Measurements from ENCODE around the gene RPL36A. TPM values are rescaled to one million over a fixed set of nuclear protein-coding genes. Genes with fewer than 3 reads are reported as not detected.

The RPL36A gene
- polyA plus RNA-seq, 1 of the 3 experiments (the other 2 are of a cell fraction): 3,417 TPM

DNA sequence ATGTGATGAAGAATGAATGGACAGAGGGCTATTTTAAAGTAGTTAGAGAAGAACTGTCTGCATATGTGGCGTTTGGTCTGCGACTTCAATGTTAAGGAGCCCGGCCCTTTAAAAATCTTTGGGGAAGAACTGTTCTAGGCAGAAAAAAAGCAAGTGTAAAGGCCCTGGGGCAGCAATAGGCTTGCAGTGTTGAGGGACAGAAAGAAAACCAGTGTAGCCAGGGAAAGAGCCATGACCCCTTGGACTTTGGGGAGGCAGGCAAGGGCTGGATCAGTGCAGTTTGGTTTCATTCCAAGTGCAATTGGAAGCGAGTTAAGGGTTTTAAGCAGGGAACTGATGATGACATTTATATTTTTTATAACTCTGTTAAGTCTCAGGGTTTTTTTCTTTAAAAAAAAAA lies 9.0 kb downstream of the RPL36A start:
- peaks cover 14 to 20% of the 10 kb centered on the region in 2 experiments for H3K36me3 ChIP-seq (replicated peaks in 1 of 2; ENCODE audit: control insufficient read depth in 1 of 2, insufficient read depth in 2 of 2, low read length in 1 of 2)
- ChIA-PET POLR2A (no interaction called here), CTCF (interaction anchor here (4.1 kb wide), 1 partner anchor 10 kb away, joined by 17 read pairs; the partner anchor contains the start of gene RPL36A)
- H3K27ac ChIP-seq (ENCODE audit: low read depth in 2 of 2, low read length in 1 of 2): no peak overlapping the region
- 94% methylated on average over 4 of the region's 4 CpGs for WGBS (ENCODE audit: low lambda C conversion rate)
- no peak overlapping the region for H3K9ac ChIP-seq
- H3K9me2 ChIP-seq: no peaks in the 10 kb centered on the region
- DNase-seq: no peak
- H3K4me2 ChIP-seq: no peak overlapping the region
- H4K20me1 ChIP-seq (ENCODE audit: insufficient read depth): peaks cover 4% of the 10 kb centered on the region
- H3K4me3 ChIP-seq (ENCODE audit: low read depth in 2 of 2, low read length in 1 of 2): no peak overlapping the region
- H3K27me3 ChIP-seq (ENCODE audit: insufficient read depth): no peaks in the 10 kb centered on the region
- TF ChIP-seq FOXM1 (IDR thresholded peaks at IDR 0.05; ENCODE audit: low read depth) (no peak), ELF1 (IDR thresholded peaks at IDR 0.05) (no peak), RFX5 (IDR thresholded peaks at IDR 0.05; ENCODE audit: low read length) (no peak)
- TF ChIP-seq, protein P1, sequence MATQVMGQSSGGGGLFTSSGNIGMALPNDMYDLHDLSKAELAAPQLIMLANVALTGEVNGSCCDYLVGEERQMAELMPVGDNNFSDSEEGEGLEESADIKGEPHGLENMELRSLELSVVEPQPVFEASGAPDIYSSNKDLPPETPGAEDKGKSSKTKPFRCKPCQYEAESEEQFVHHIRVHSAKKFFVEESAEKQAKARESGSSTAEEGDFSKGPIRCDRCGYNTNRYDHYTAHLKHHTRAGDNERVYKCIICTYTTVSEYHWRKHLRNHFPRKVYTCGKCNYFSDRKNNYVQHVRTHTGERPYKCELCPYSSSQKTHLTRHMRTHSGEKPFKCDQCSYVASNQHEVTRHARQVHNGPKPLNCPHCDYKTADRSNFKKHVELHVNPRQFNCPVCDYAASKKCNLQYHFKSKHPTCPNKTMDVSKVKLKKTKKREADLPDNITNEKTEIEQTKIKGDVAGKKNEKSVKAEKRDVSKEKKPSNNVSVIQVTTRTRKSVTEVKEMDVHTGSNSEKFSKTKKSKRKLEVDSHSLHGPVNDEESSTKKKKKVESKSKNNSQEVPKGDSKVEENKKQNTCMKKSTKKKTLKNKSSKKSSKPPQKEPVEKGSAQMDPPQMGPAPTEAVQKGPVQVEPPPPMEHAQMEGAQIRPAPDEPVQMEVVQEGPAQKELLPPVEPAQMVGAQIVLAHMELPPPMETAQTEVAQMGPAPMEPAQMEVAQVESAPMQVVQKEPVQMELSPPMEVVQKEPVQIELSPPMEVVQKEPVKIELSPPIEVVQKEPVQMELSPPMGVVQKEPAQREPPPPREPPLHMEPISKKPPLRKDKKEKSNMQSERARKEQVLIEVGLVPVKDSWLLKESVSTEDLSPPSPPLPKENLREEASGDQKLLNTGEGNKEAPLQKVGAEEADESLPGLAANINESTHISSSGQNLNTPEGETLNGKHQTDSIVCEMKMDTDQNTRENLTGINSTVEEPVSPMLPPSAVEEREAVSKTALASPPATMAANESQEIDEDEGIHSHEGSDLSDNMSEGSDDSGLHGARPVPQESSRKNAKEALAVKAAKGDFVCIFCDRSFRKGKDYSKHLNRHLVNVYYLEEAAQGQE (IDR thresholded peaks at IDR 0.05; ENCODE audit: low read depth, low read length): no peak
- no peaks in the 10 kb centered on the region for H3K9me3 ChIP-seq
- peaks cover 2% of the 10 kb centered on the region for H3K79me2 ChIP-seq (ENCODE audit: insufficient read depth)
- H2AFZ ChIP-seq (ENCODE audit: low read depth): no peak overlapping the region
- H3F3A ChIP-seq (replicated peaks; ENCODE audit: insufficient read depth): peaks cover 22% of the 10 kb centered on the region
- no peaks in the 10 kb centered on the region for H3K4me1 ChIP-seq (ENCODE audit: control insufficient read depth in 1 of 2, insufficient read depth in 2 of 2, low read depth in 1 of 2, low read length in 1 of 2)

DNA sequence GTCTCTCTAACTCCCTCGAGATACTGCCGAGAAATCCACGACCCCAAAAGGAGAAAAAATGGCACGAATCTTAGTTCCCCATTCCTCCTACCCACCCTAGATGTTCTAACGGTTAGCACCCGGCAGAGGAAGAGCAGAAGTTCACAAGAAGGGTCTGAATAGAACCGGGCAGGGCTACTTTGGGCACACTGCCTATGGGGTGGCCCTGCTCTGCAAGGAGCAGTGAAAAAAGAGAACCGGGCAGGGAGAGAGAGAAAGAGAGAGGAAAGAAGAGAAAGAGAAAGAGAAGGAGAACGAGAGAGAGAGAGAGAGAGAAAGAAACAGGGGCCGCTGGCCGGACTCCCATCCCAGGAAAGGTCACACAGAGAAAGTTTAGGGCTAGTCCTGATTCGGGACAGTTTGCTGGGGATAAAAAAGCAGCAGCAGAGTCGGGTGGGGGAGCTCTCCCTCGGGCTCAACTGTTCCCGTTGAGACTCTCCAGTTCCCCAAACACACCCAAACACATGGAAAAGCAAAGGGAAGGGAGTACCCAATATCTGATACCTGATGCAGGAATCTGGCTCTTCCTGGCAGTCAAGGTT lies 16.4 kb downstream of the RPL36A start:
- H3K4me3 ChIP-seq (ENCODE audit: low read depth in 2 of 2, low read length in 1 of 2): peak overlapping the region; percentile 83 to 88
- peaks cover 6 to 16% of the 10 kb centered on the region in 2 experiments for H3K36me3 ChIP-seq (replicated peaks in 1 of 2; ENCODE audit: control insufficient read depth in 1 of 2, insufficient read depth in 2 of 2, low read length in 1 of 2)
- H2AFZ ChIP-seq (ENCODE audit: low read depth): peak overlapping the region; percentile 91
- peak overlapping the region; percentile 65 to 66 for H3K27ac ChIP-seq (ENCODE audit: low read depth in 2 of 2, low read length in 1 of 2)
- POLR2A ChIA-PET: interaction anchor here (1.0 to 1.3 kb wide), 2 partner anchors 9 to 16 kb away, joined by 4 to 10 read pairs; partner anchors contain the start of gene RPL36A
- H3K4me1 ChIP-seq (ENCODE audit: control insufficient read depth in 1 of 2, insufficient read depth in 2 of 2, low read depth in 1 of 2, low read length in 1 of 2): peaks cover 0 to 12% of the 10 kb centered on the region in 2 experiments; a peak in 2 of 4 replicates
- no peak for DNase-seq
- peak overlapping the region; percentile 88 for H3K4me2 ChIP-seq
- H3F3A ChIP-seq (replicated peaks; ENCODE audit: insufficient read depth): no peaks in the 10 kb centered on the region
- CTCF ChIA-PET: interaction anchor here (1.3 kb wide), 1 partner anchor 10 kb away, joined by 6 read pairs; no protein-coding TSS in a partner anchor
- no peaks in the 10 kb centered on the region for H3K27me3 ChIP-seq (ENCODE audit: insufficient read depth)
- H3K9ac ChIP-seq: peak overlapping the region; percentile 71
- TF ChIP-seq, protein P2, sequence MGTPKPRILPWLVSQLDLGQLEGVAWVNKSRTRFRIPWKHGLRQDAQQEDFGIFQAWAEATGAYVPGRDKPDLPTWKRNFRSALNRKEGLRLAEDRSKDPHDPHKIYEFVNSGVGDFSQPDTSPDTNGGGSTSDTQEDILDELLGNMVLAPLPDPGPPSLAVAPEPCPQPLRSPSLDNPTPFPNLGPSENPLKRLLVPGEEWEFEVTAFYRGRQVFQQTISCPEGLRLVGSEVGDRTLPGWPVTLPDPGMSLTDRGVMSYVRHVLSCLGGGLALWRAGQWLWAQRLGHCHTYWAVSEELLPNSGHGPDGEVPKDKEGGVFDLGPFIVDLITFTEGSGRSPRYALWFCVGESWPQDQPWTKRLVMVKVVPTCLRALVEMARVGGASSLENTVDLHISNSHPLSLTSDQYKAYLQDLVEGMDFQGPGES (IDR thresholded peaks at IDR 0.05; ENCODE audit: low read depth, low read length): no peak
- TF ChIP-seq EZH2phosphoT487 (IDR thresholded peaks at IDR 0.05; ENCODE audit: borderline replicate concordance, low read depth) (no peak), TEAD4 (IDR thresholded peaks at IDR 0.05; ENCODE audit: borderline replicate concordance, insufficient read depth) (no peak), NFIC (IDR thresholded peaks at IDR 0.05; ENCODE audit: borderline replicate concordance) (no peak), CHD2 (IDR thresholded peaks at IDR 0.05; ENCODE audit: low read length, partially characterized antibody) (no peak), FOSL2 (IDR thresholded peaks at IDR 0.05; ENCODE audit: borderline replicate concordance, low read depth) (no peak), TAF1 (IDR thresholded peaks at IDR 0.05; ENCODE audit: borderline replicate concordance, low read depth, low read length) (no peak), ELF1 (IDR thresholded peaks at IDR 0.05) (no peak), EP300 (IDR thresholded peaks at IDR 0.05; ENCODE audit: borderline replicate concordance in 1 of 2, low read depth in 1 of 2, low read length in 1 of 2) (no peak), POLR2AphosphoS5 (IDR thresholded peaks at IDR 0.05; ENCODE audit: low read depth, low read length) (no peak)
- TF ChIP-seq, protein P3, sequence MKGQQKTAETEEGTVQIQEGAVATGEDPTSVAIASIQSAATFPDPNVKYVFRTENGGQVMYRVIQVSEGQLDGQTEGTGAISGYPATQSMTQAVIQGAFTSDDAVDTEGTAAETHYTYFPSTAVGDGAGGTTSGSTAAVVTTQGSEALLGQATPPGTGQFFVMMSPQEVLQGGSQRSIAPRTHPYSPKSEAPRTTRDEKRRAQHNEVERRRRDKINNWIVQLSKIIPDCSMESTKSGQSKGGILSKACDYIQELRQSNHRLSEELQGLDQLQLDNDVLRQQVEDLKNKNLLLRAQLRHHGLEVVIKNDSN (IDR thresholded peaks at IDR 0.05; ENCODE audit: borderline replicate concordance, low read depth): no peak
- peaks cover 64% of the 10 kb centered on the region for H3K79me2 ChIP-seq (ENCODE audit: insufficient read depth)
- no peaks in the 10 kb centered on the region for H3K9me3 ChIP-seq
- H4K20me1 ChIP-seq (ENCODE audit: insufficient read depth): peaks cover 19% of the 10 kb centered on the region; the same call in 1 of the 2 replicates
- no peaks in the 10 kb centered on the region for H3K9me2 ChIP-seq
- under 1% methylated on average over 15 of the region's 15 CpGs for WGBS (ENCODE audit: low lambda C conversion rate)

All from SK-N-SH (cell line).